HG02852 (cell line): ENCODE results near the gene FAS.
A peak's percentile ranks its signal among the peaks of the same experiment; 100 is the strongest.

ENCODE experiments used
- ATAC-seq: cut with Tn5 transposase; IDR thresholded peaks from one replicate; pipeline ENCODE4 v1.9.1; 2021; ENCODE audit warnings: mild to moderate bottlenecking, moderate library complexity; ENCODE audit not compliant: unreplicated experiment

Gene FAS

GRCh38 chr10:88990384-88991160 lies at the start of gene FAS:
Gene FAS, plus strand, starts transcription at chr10:88990798. Its CDS starts 79 bp downstream, at chr10:88990877.
- peak; percentile 60 for ATAC-seq

DNA sequence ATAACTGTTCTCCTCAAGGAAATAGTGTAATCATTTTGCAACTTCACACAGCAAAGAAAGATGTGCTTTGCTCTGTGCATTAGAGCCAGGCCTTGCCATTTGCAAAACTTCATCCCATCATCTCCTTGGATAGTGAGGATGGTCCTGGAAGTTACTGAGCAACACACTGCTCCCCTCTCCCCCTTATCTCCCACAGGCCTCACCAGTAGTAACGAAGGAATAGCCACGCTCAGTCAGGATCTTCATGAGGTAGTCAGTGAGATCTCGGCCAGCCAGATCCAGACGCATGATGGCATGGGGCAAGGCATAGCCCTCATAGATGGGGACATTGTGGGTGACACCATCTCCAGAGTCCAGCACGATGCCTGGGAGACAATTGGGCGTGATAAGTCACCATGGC lies 49.6 kb upstream of the FAS start:
- ATAC-seq = no peak

- ATAC-seq = no peak
Observed at GRCh38 chr10:88943778-88944177, 46.8 kb upstream of the FAS start.

- peak; percentile 76 for ATAC-seq
Observed at GRCh38 chr10:88944813-88945212, 45.8 kb upstream of the FAS start.

- no peak for ATAC-seq
Observed at GRCh38 chr10:88946200-88946599, 44.4 kb upstream of the FAS start.

DNA sequence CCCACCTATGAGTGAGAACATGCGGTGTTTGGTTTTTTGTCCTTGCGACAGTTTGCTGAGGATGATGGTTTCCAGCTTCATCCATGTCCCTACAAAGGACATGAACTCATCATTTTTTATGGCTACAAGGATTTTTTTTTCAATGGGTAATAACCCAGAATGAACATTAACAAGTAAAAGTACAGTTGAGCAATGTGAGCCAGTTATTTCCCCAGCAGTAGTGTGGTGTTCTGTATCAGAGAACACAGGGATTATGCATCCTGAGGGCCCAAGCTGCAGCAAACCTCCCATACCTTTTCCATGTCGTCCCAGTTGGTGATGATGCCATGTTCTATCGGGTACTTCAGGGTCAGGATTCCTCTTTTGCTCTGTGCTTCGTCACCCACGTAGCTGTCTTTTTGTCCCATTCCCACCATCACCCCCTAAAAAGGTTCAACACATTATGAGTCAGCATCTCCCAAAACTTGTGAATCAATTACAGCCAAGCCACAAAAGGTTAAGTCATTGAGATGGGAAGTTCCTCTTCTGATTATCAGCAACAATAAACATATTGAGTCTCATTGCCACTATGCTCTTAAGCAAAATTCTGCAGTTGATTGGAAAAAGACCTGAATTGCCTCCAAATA lies 43.5 kb upstream of the FAS start:
- no peak for ATAC-seq

GRCh38 chr10:88949051-88949450 lies 41.5 kb upstream of the FAS start:
- no peak for ATAC-seq

DNA sequence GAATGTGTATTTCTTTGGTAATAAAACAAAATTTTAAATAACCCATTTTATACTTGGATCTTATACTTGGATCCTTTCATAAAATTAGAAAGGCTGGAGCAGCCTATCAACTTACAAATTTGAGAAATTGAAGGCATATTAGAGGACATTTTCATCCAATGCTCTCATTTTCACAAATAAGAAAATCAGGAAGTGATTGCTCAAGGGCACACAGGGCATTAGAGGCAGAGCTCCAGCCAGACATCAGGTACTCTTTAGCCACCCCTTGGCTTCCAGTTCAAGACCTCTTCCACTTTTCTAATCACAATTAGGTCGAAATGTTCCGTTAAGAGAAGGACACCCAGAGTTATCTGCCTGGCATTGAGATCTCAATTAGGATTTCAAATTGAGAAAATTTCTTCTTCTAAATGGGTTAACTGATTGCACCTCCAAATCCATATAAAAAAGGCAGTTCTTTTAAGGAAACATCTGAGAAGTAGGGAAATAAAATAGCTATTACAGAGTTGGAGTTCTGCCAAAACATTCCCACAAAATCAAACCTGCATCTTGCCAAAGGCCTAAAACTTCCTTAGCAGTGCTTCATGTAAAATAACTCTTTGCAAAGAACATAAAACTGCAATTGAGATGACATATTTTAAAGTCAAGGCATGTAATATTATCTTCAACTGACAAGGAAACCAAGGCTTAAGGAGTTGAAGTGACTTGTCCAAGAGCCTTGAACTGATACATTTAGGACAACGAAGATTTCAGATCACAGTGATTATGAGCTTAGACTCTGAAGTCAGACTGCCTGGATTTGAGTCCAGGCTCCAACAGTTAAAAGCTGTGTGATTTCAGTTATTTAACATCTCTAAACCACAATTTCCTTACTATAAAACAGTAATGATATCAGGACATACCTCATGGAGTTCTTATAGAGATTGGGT lies 40.4 kb upstream of the FAS start:
- ATAC-seq = no peak

DNA sequence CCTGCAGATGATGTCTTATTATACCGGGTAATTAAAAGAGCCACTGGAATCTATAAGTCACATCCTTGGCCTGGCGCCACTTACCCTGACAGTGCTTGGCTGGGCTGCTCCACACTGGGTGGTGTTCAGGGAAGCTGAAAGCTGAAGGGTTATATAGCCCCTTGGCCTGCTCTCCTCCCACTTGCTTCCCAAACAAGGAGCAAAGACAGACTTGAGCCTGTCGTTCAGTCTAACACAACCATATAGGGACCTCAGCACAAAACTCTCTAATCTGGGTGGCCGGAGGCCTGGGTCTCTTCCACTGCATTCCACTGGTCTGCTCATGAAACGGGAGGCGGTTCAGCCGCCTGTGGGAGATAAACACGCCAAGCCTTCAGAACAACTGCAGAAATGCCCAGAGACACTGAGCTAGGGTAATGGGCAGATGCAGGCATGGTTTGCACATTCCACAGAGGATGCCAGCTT lies 37.9 kb upstream of the FAS start, which contains the start of gene ACTA2:
Gene ACTA2 (minus strand): TSS at position 127 of the 465 bp plus-strand sequence. CDS start 3,843 bp downstream, outside the sequence.
- no peak for ATAC-seq

DNA sequence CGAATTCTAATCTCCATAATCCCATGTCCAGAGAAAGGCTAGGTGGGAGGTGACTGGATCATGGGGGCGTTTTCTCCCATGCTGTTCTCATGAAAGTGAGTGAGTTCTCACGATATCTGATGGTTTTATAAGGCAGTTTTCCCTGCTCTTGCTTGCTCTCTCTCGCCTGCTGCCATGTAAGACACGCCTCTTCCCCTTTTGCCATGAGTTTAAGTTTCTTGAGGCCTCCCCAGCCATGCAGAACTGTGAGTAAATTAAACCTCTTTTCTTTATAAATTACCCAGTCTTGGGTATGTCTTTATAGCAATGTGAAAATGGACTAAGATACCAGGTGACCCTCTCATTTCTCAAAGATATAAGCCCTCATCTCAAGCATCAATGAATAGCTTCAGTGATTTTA lies 36.9 kb upstream of the FAS start:
- ATAC-seq = no peak

- no peak for ATAC-seq
Observed at GRCh38 chr10:88954458-88955083, 36.0 kb upstream of the FAS start.

- no peak for ATAC-seq
Observed at GRCh38 chr10:88957381-88957780, 33.2 kb upstream of the FAS start.

DNA sequence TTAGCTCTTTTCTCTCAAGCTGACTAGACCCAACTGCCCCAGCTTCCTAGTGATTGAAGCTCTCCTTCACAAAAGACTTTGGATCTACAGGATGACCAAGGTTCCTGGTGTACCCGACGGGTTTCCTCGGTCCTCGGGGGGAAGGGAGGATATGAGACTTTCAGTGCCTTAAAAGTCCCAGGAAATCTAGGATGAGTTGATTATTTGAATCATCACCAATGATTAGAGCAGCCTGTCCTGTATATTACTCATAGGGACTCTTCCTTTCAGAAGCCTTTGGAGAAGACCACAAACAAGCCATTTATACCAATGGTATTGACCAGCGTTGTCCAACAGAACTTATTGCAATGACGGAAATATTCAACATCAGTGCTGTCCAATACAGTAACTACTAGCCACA lies 31.9 kb upstream of the FAS start:
- ATAC-seq = no peak

DNA sequence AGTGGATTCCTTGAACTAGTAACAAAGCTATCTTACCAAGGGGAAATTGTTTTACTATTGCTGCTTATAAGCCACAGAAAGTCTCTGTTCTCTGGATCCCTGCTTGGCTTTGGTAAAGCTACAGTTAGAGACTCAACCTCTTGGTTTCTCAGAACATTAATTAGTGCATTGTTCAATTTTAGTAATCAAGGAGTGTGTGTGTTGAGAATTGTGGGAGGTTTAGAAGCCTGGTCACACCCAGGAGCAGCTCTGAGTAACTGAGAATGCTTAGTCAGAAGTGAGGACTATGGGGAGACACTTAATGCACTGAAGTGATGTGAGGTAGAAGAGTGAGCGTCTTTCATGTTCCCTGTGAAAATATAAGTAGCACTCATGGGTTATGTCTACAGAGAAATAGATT lies 29.8 kb upstream of the FAS start:
- ATAC-seq = no peak

DNA sequence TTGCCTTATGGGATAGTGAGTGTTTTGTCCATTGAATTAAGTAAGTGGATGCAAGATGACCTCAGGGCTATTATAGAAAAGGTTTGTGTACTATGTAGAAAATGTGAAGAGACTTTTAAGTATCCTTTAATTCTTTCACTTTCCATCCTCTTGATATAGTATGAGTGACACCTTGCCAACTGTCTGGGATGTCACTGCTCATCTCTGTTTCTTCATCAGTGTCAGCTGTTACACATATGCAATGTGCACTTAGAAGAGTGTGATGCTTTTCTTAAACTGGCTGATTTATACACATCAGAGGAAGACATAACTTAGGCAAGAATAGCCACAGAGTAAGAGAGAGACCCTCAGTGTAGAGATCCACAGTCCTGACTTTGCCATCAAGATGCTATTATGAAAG lies 29.3 kb upstream of the FAS start:
- ATAC-seq = no peak

- ATAC-seq = no peak
Observed at GRCh38 chr10:88962336-88962735, 28.3 kb upstream of the FAS start.

DNA sequence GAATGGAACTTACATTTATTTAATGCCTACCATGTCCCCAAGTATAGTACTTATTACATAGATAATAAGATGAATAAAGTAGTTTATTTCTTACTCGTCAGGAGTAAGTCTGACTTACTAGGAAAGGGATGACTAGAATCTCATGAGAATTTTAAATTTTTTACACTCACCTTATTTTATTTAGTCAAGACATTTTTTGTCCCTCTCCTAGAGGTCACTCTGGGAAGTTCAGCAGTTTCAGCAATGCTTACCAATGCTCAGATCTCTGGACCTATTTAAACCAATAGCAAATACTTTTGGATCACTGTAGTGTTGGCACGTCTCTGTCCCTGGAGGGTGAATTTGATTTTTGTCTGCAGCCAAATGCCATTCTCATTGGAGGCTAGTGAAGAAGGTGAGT lies 27.3 kb upstream of the FAS start:
- ATAC-seq = no peak

DNA sequence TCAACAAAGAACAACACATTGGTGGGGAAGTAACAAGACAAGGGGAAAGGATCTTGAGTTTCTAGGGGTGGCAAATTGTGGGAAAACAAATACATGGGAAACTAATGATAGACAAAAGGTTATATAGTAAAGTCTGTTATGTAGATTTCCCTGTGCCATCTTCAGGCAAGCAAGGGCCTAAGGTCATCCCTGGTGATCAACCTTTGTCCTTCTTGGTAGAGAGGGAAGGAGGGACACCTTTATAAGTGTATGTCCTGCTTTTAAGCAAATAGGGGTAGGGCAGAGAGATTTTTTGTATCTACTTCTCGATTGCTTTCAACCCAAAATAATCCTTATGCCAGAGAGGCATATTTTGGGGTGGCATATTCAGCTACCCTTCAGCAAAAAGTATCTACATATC lies 26.2 kb upstream of the FAS start:
- ATAC-seq = no peak

- ATAC-seq = no peak
Observed at GRCh38 chr10:88964869-88965415, 25.7 kb upstream of the FAS start.

- ATAC-seq = no peak
Observed at GRCh38 chr10:88966797-88967196, 23.8 kb upstream of the FAS start.

DNA sequence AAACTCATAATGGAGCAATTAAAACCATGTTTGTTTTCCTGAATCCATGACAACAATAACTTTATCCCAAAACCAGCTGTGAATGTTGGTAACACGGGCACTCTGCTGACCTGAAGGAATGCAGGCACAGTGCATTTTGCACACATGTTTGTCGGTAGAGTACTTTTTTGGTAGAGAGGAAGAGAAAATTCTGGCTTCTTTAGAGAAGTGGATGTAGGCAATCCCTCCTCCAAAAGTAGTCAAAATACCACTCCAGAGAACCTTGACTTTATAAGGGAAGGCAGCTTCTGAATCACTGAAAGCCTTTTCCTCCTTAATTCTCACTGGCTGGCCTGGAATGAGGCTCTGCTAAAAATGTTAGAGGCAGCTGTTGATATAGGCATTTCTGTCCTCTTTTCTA lies 22.2 kb upstream of the FAS start:
- ATAC-seq = no peak
